Fibroblast of lung (primary cell): ENCODE results near the gene CHKA. TPM values are rescaled to one million over a fixed set of nuclear protein-coding genes. Genes with fewer than 3 reads are reported as not detected.

Experiments
- DNase-seq, 2 donors: peaks; one replicate each; pipeline versions ENCODE4 v3.0.0 to v3.0.0-alpha.2; 2010; ENCODE audit warnings: low read depth in 2 of 2
- H2AFZ ChIP-seq: 2 replicates; pipeline ENCODE4 v1.5.1; 2012; ENCODE audit warnings: low read length, control low read depth, inconsistent platforms
- H3K27ac ChIP-seq: 2 replicates; pipeline ENCODE4 v1.5.1; 2011; ENCODE audit warnings: low read length, control low read depth; ENCODE audit not compliant: insufficient read depth
- H3K27me3 ChIP-seq: 2 replicates; pipeline ENCODE4 v1.5.1; 2011; ENCODE audit warnings: mild to moderate bottlenecking, low read length; ENCODE audit not compliant: control insufficient read depth, insufficient read depth
- H3K36me3 ChIP-seq: 2 replicates; pipeline ENCODE4 v1.5.1; 2011; ENCODE audit warnings: low read length; ENCODE audit not compliant: control insufficient read depth, insufficient read depth
- H3K4me1 ChIP-seq: 2 replicates; pipeline ENCODE4 v1.5.1; 2011; ENCODE audit warnings: low read length; ENCODE audit not compliant: control insufficient read depth, insufficient read depth; ENCODE audit errors: extremely low read depth
- H3K4me2 ChIP-seq: 2 replicates; pipeline ENCODE4 v1.5.1; 2011; ENCODE audit warnings: low read length, control low read depth; ENCODE audit not compliant: insufficient read depth; ENCODE audit errors: extremely low read depth
- H3K4me3 ChIP-seq, 4 experiments: fragments of 200-600 bp in 1 of 4; sonication (generic) in 1 of 4; replicated peaks in 1 of 4; 2 replicates each; pipeline ENCODE4 v1.5.1; 2011 to 2016; ENCODE audit warnings: low read length in 4 of 4, low read depth in 3 of 4, mild to moderate bottlenecking in 3 of 4, control low read depth in 2 of 4, inconsistent platforms in 1 of 4, mixed read lengths in 1 of 4; ENCODE audit not compliant: insufficient read depth in 1 of 4; ENCODE audit errors: control extremely low read depth in 1 of 4
- H3K79me2 ChIP-seq: 2 replicates; pipeline ENCODE4 v1.5.1; 2012; ENCODE audit warnings: mild to moderate bottlenecking, low read length, inconsistent platforms; ENCODE audit not compliant: control insufficient read depth, insufficient read depth
- H3K9ac ChIP-seq: 2 replicates; pipeline ENCODE4 v1.5.1; 2011; ENCODE audit warnings: mild to moderate bottlenecking, low read length, control low read depth; ENCODE audit not compliant: insufficient read depth
- H3K9me3 ChIP-seq: 2 replicates; pipeline ENCODE4 v1.5.1; 2012; ENCODE audit warnings: low read depth, low read length; ENCODE audit not compliant: control insufficient read depth, insufficient read depth
- H4K20me1 ChIP-seq: 2 replicates; pipeline ENCODE4 v1.5.1; 2011; ENCODE audit warnings: low read length; ENCODE audit not compliant: control insufficient read depth, insufficient read depth; ENCODE audit errors: extremely low read depth
- EZH2 ChIP-seq: IDR thresholded peaks from 2 replicates; pipeline ENCODE4 v1.5.1; 2012; ENCODE audit warnings: low read length, control low read depth, mild to moderate bottlenecking; ENCODE audit errors: missing control alignments
- polyA plus RNA-seq, 2 donors: library from polyadenylated mRNA; depleted of rRNA in 1 of 2; stranded (reverse) in 1 of 2; unstranded in 1 of 2; fragments of >200 nt; gene quantifications; 2 replicates each; pipeline ENCODE4 v1.2.1, GENCODE V29; 2011 to 2012; ENCODE audit warnings: missing spikeins in 1 of 2
- total RNA-seq: library from RNA; depleted of rRNA; stranded (reverse); fragments of >200 nt; gene quantifications from 2 replicates; pipeline ENCODE4 v1.2.1, GENCODE V29; 2014
- TF ChIP-seq, protein P1 (sequence below), 2 donors: IDR thresholded peaks in 1 of 2; conservative IDR thresholded peaks in 1 of 2; 1 replicate in 1 of 2; 2 replicates in 1 of 2; pipeline ENCODE4 v1.5.1; 2011 to 2012; ENCODE audit warnings: low read length in 2 of 2, control low read depth in 1 of 2, inconsistent platforms in 1 of 2, low read depth in 1 of 2, mild to moderate bottlenecking in 1 of 2

The CHKA gene
- total and polyA plus RNA-seq, 2 donors (not counting 1 experiment from before 2014, with no cell fraction given): 7.2 to 8.4 TPM

DNA sequence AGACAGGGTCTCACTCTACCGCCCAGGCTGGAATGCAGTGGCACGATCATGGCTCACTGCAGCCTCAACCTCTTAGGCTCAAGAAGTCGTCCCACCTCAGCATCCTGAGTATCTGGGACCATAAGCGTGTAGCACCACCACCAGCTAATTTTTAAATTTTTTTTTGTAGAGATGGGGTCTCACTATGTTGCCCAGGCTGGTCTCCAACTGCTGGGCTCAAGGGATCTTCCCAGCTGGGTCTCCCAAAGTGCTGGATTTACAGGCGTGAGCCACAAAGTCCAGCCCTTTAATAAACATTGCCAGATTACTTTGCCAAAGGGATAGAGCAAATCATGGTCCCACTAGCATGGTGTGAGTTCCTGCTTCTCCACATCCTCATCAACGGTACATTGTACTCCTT, 46.3 kb upstream of the CHKA start:
- Histone ChIP-seq H3K9me3 (no peaks in the 10 kb centered on the region), H2AFZ (no peak overlapping the region), H3K79me2 (no peaks in the 10 kb centered on the region), H3K4me2 (no peak overlapping the region), H3K36me3 (peaks cover 22% of the 10 kb centered on the region), H3K27me3 (no peaks in the 10 kb centered on the region), H3K9ac (no peak overlapping the region), H4K20me1 (no peaks in the 10 kb centered on the region), H3K4me3 (no peak overlapping the region), H3K4me1 (no peaks in the 10 kb centered on the region), H3K27ac (no peak overlapping the region)
- no peak for DNase-seq
- TF ChIP-seq EZH2: no peak
- TF ChIP-seq, protein P1, sequence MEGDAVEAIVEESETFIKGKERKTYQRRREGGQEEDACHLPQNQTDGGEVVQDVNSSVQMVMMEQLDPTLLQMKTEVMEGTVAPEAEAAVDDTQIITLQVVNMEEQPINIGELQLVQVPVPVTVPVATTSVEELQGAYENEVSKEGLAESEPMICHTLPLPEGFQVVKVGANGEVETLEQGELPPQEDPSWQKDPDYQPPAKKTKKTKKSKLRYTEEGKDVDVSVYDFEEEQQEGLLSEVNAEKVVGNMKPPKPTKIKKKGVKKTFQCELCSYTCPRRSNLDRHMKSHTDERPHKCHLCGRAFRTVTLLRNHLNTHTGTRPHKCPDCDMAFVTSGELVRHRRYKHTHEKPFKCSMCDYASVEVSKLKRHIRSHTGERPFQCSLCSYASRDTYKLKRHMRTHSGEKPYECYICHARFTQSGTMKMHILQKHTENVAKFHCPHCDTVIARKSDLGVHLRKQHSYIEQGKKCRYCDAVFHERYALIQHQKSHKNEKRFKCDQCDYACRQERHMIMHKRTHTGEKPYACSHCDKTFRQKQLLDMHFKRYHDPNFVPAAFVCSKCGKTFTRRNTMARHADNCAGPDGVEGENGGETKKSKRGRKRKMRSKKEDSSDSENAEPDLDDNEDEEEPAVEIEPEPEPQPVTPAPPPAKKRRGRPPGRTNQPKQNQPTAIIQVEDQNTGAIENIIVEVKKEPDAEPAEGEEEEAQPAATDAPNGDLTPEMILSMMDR (conservative IDR thresholded peaks at IDR 0.05 in 1 of 2, IDR thresholded peaks at IDR 0.05 in 1 of 2; ENCODE audit: low read depth in 1 of 2, low read length in 2 of 2): no peak

DNA sequence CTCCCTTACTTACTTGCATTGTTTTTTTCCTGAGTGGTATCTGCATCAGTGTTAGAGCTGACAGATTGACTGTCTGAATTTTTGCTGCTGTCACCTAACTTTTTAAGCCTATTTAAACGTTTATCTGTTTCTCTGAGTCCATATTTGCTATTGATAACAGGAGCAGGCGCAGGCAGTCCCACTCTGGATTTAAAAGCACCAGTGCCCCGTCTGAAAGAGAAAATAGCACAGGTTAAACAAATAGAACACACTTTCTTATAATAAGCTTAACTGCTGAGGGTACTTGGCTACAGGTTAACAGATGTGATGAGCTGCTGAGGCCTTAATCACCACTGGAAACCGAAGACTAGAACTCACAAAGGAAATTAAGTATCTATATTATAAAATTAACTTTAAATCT, 45.8 kb upstream of the CHKA start:
- no peaks in the 10 kb centered on the region for H3K27me3 ChIP-seq
- H3K36me3 ChIP-seq: peaks cover 22% of the 10 kb centered on the region
- no peaks in the 10 kb centered on the region for H3K79me2 ChIP-seq
- H3K4me1 ChIP-seq: no peaks in the 10 kb centered on the region
- H3K4me2 ChIP-seq: no peak overlapping the region
- TF ChIP-seq, protein P1 (conservative IDR thresholded peaks at IDR 0.05 in 1 of 2, IDR thresholded peaks at IDR 0.05 in 1 of 2; ENCODE audit: low read depth in 1 of 2, low read length in 2 of 2): no peak
- no peak for TF ChIP-seq EZH2
- no peak overlapping the region for H3K9ac ChIP-seq
- no peaks in the 10 kb centered on the region for H4K20me1 ChIP-seq
- H3K4me3 ChIP-seq: no peak overlapping the region
- H2AFZ ChIP-seq: no peak overlapping the region
- H3K9me3 ChIP-seq: no peaks in the 10 kb centered on the region
- H3K27ac ChIP-seq: no peak overlapping the region
- no peak for DNase-seq

DNA sequence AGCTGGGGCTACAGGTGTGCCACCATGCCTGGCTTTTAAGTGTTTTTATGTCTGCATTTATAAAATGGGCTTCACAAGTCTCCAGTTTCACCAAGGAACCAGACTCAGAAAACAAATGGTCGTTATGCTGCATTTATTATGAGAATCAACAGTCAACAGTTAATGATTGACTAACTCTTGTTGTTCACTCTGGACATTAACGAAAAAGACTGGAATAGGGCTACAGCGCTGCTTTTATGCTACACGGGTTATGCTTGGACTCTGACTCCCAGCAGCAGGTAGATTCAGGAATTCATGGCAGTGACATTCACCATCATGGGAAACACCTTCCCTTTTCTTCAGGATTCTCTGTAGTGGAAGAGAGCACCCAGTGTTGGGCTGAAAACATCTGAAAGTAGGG, 44.4 kb upstream of the CHKA start:
- peaks cover 21% of the 10 kb centered on the region for H3K36me3 ChIP-seq
- no peaks in the 10 kb centered on the region for H3K27me3 ChIP-seq
- no peaks in the 10 kb centered on the region for H4K20me1 ChIP-seq
- no peak for DNase-seq
- no peaks in the 10 kb centered on the region for H3K79me2 ChIP-seq
- H3K4me3 ChIP-seq: no peak overlapping the region
- H3K9me3 ChIP-seq: no peaks in the 10 kb centered on the region
- H3K4me2 ChIP-seq: no peak overlapping the region
- no peak overlapping the region for H3K27ac ChIP-seq
- H3K4me1 ChIP-seq: no peaks in the 10 kb centered on the region
- no peak overlapping the region for H2AFZ ChIP-seq
- no peak for TF ChIP-seq EZH2
- TF ChIP-seq, protein P1 (conservative IDR thresholded peaks at IDR 0.05 in 1 of 2, IDR thresholded peaks at IDR 0.05 in 1 of 2; ENCODE audit: low read depth in 1 of 2, low read length in 2 of 2): no peak
- H3K9ac ChIP-seq: no peak overlapping the region
